ENCODE measurements around the gene CLEC10A. TPM values are rescaled to one million over a fixed set of nuclear protein-coding genes. Genes with fewer than 3 reads are reported as not detected.

The CLEC10A gene
- total RNA-seq, 1 donor from 2014 or later = 1.6 TPM

DNA sequence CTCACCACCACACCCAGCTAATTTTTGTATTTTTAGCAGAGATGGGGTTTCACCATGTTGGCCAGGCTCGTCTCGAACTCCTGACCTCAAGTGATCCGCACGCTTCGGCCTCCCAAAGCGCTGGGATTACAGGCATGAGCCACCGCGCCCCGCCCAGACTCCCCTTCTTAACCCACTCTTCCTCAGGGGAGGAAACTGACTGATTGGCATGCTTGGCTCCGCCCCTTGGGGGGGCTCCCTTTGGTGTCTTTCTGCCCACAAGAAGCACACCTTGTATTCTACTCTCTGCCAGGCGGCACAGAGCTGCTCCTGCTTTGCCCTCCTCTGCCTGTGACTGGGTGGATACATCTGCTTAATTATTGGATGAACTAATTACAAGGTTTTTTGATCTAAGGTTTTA, 39.3 kb upstream of the CLEC10A start:
- H3K27ac ChIP-seq (ENCODE audit: low read depth, low read length) = no peak overlapping the region
- peaks cover 2 to 10% (median 3%) of the 10 kb centered on the region in 3 donors for H3K27me3 ChIP-seq (ENCODE audit: control insufficient read depth in 3 of 3, insufficient read depth in 3 of 3, low read length in 3 of 3)
- no peak overlapping the region for H3K4me3 ChIP-seq (ENCODE audit: low read length in 3 of 3)
- no peaks in the 10 kb centered on the region for H3K9me3 ChIP-seq (ENCODE audit: control insufficient read depth in 3 of 3, low read length in 3 of 3)
- H3K4me1 ChIP-seq (ENCODE audit: control insufficient read depth in 3 of 3, insufficient read depth in 3 of 3, low read length in 3 of 3) = no peaks in the 10 kb centered on the region
- H3K36me3 ChIP-seq (ENCODE audit: control insufficient read depth in 3 of 3, insufficient read depth in 3 of 3, low read length in 3 of 3) = no peaks in the 10 kb centered on the region
- no peak overlapping the region for H3K9ac ChIP-seq (ENCODE audit: low read depth in 1 of 3, low read length in 3 of 3)

GRCh38 chr17:7114875-7115614, 35.0 kb upstream of the CLEC10A start:
- no peaks in the 10 kb centered on the region for H3K4me1 ChIP-seq (ENCODE audit: control insufficient read depth in 3 of 3, insufficient read depth in 3 of 3, low read length in 3 of 3)
- H3K4me3 ChIP-seq (ENCODE audit: low read length in 3 of 3) = no peak overlapping the region
- no peaks in the 10 kb centered on the region for H3K9me3 ChIP-seq (ENCODE audit: control insufficient read depth in 3 of 3, low read length in 3 of 3)
- no peak overlapping the region for H3K9ac ChIP-seq (ENCODE audit: low read depth in 1 of 3, low read length in 3 of 3)
- H3K27ac ChIP-seq (ENCODE audit: low read depth, low read length) = no peak overlapping the region
- H3K27me3 ChIP-seq (ENCODE audit: control insufficient read depth in 3 of 3, insufficient read depth in 3 of 3, low read length in 3 of 3) = peaks cover 7 to 14% (median 9%) of the 10 kb centered on the region in 3 donors
- no peaks in the 10 kb centered on the region for H3K36me3 ChIP-seq (ENCODE audit: control insufficient read depth in 3 of 3, insufficient read depth in 3 of 3, low read length in 3 of 3)

DNA sequence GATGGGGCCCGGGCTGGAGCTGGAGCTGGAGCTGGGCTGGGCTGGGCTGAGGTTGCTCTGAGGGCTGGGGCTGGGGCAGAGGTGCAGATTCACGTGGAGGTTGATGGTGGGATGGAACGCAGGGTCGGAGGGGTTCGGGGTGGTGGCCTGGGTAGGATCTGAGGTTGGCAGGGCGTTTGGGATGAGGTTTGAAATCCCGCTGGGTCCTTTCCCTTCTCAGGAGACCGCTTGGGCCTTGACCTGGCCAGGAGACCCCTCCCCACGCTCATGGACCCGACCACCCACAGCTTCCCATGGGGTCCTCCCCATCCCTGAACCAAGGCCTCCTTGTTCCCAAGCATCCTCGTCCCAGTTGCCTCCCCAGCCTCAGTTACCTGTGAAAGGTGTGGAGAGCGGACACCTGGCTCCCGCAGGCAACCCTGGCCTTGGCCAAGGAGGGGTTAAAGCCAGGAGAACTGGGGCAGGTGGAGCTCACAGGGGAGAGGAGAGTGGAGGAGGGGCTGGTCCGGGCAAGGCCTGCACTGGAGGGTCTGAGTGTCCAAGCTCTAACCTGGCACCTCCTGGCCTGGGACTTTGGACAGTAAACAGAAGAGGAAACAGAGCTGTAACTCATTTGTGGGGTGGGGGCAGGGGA, 34.3 kb upstream of the CLEC10A start, which contains the start of gene ASGR2:
TSS of gene ASGR2 (minus strand) at position 582 of the 634 bp plus-strand sequence. CDS start 582 bp downstream, outside the sequence.
- Histone ChIP-seq H3K9me3 (ENCODE audit: control insufficient read depth in 3 of 3, low read length in 3 of 3) (no peaks in the 10 kb centered on the region), H3K9ac (ENCODE audit: low read depth in 1 of 3, low read length in 3 of 3) (no peak within 1 kb of the TSS), H3K27ac (ENCODE audit: low read depth, low read length) (no peak within 1 kb of the TSS), H3K4me1 (ENCODE audit: control insufficient read depth in 3 of 3, insufficient read depth in 3 of 3, low read length in 3 of 3) (no peaks in the 10 kb centered on the region), H3K4me3 (ENCODE audit: low read length in 3 of 3) (no peak within 1 kb of the TSS), H3K27me3 (ENCODE audit: control insufficient read depth in 3 of 3, insufficient read depth in 3 of 3, low read length in 3 of 3) (peaks cover 7 to 15% (median 13%) of the 10 kb centered on the region in 3 donors), H3K36me3 (ENCODE audit: control insufficient read depth in 3 of 3, insufficient read depth in 3 of 3, low read length in 3 of 3) (no peaks in the 10 kb centered on the region)

GRCh38 chr17:7113273-7114071, 33.4 kb upstream of the CLEC10A start:
- H3K4me1 ChIP-seq (ENCODE audit: control insufficient read depth in 3 of 3, insufficient read depth in 3 of 3, low read length in 3 of 3) = no peaks in the 10 kb centered on the region
- H3K9ac ChIP-seq (ENCODE audit: low read depth in 1 of 3, low read length in 3 of 3) = no peak overlapping the region
- H3K27ac ChIP-seq (ENCODE audit: low read depth, low read length) = no peak overlapping the region
- no peak overlapping the region for H3K4me3 ChIP-seq (ENCODE audit: low read length in 3 of 3)
- no peaks in the 10 kb centered on the region for H3K36me3 ChIP-seq (ENCODE audit: control insufficient read depth in 3 of 3, insufficient read depth in 3 of 3, low read length in 3 of 3)
- H3K27me3 ChIP-seq (ENCODE audit: control insufficient read depth in 3 of 3, insufficient read depth in 3 of 3, low read length in 3 of 3) = peaks cover 7 to 19% (median 11%) of the 10 kb centered on the region in 3 donors
- no peaks in the 10 kb centered on the region for H3K9me3 ChIP-seq (ENCODE audit: control insufficient read depth in 3 of 3, low read length in 3 of 3)

GRCh38 chr17:7112510-7113108, 32.6 kb upstream of the CLEC10A start:
- Histone ChIP-seq H3K4me1 (ENCODE audit: control insufficient read depth in 3 of 3, insufficient read depth in 3 of 3, low read length in 3 of 3) (no peaks in the 10 kb centered on the region), H3K9me3 (ENCODE audit: control insufficient read depth in 3 of 3, low read length in 3 of 3) (no peaks in the 10 kb centered on the region), H3K4me3 (ENCODE audit: low read length in 3 of 3) (no peak overlapping the region), H3K9ac (ENCODE audit: low read depth in 1 of 3, low read length in 3 of 3) (no peak overlapping the region), H3K27ac (ENCODE audit: low read depth, low read length) (no peak overlapping the region), H3K27me3 (ENCODE audit: control insufficient read depth in 3 of 3, insufficient read depth in 3 of 3, low read length in 3 of 3) (peaks cover 11 to 28% (median 20%) of the 10 kb centered on the region in 3 donors), H3K36me3 (ENCODE audit: control insufficient read depth in 3 of 3, insufficient read depth in 3 of 3, low read length in 3 of 3) (no peaks in the 10 kb centered on the region)

GRCh38 chr17:7111784-7112509, 31.9 kb upstream of the CLEC10A start:
- no peaks in the 10 kb centered on the region for H3K9me3 ChIP-seq (ENCODE audit: control insufficient read depth in 3 of 3, low read length in 3 of 3)
- no peak overlapping the region for H3K27ac ChIP-seq (ENCODE audit: low read depth, low read length)
- no peaks in the 10 kb centered on the region for H3K36me3 ChIP-seq (ENCODE audit: control insufficient read depth in 3 of 3, insufficient read depth in 3 of 3, low read length in 3 of 3)
- no peak overlapping the region for H3K4me3 ChIP-seq (ENCODE audit: low read length in 3 of 3)
- H3K4me1 ChIP-seq (ENCODE audit: control insufficient read depth in 3 of 3, insufficient read depth in 3 of 3, low read length in 3 of 3) = no peaks in the 10 kb centered on the region
- no peak overlapping the region for H3K9ac ChIP-seq (ENCODE audit: low read depth in 1 of 3, low read length in 3 of 3)
- H3K27me3 ChIP-seq (ENCODE audit: control insufficient read depth in 3 of 3, insufficient read depth in 3 of 3, low read length in 3 of 3) = peaks cover 17 to 34% (median 25%) of the 10 kb centered on the region in 3 donors

GRCh38 chr17:7110617-7111306, 30.7 kb upstream of the CLEC10A start:
- no peak overlapping the region for H3K9ac ChIP-seq (ENCODE audit: low read depth in 1 of 3, low read length in 3 of 3)
- H3K4me1 ChIP-seq (ENCODE audit: control insufficient read depth in 3 of 3, insufficient read depth in 3 of 3, low read length in 3 of 3) = no peaks in the 10 kb centered on the region
- no peaks in the 10 kb centered on the region for H3K36me3 ChIP-seq (ENCODE audit: control insufficient read depth in 3 of 3, insufficient read depth in 3 of 3, low read length in 3 of 3)
- peaks cover 23 to 37% (median 28%) of the 10 kb centered on the region in 3 donors for H3K27me3 ChIP-seq (ENCODE audit: control insufficient read depth in 3 of 3, insufficient read depth in 3 of 3, low read length in 3 of 3)
- no peaks in the 10 kb centered on the region for H3K9me3 ChIP-seq (ENCODE audit: control insufficient read depth in 3 of 3, low read length in 3 of 3)
- H3K27ac ChIP-seq (ENCODE audit: low read depth, low read length) = no peak overlapping the region
- no peak overlapping the region for H3K4me3 ChIP-seq (ENCODE audit: low read length in 3 of 3)

GRCh38 chr17:7109461-7110322, 29.6 kb upstream of the CLEC10A start:
- Histone ChIP-seq H3K9me3 (ENCODE audit: control insufficient read depth in 3 of 3, low read length in 3 of 3) (no peaks in the 10 kb centered on the region), H3K27me3 (ENCODE audit: control insufficient read depth in 3 of 3, insufficient read depth in 3 of 3, low read length in 3 of 3) (peaks cover 23 to 37% (median 28%) of the 10 kb centered on the region in 3 donors), H3K9ac (ENCODE audit: low read depth in 1 of 3, low read length in 3 of 3) (no peak overlapping the region), H3K27ac (ENCODE audit: low read depth, low read length) (no peak overlapping the region), H3K4me1 (ENCODE audit: control insufficient read depth in 3 of 3, insufficient read depth in 3 of 3, low read length in 3 of 3) (no peaks in the 10 kb centered on the region), H3K4me3 (ENCODE audit: low read length in 3 of 3) (no peak overlapping the region), H3K36me3 (ENCODE audit: control insufficient read depth in 3 of 3, insufficient read depth in 3 of 3, low read length in 3 of 3) (no peaks in the 10 kb centered on the region)

Measured in skeletal muscle tissue (tissue), 4 donors.